Measurements from ENCODE around the gene SESN2. TPM values are rescaled to one million over a fixed set of nuclear protein-coding genes. Genes with fewer than 3 reads are reported as not detected.

The SESN2 gene
- total and polyA plus RNA-seq, 2 experiments from 2014 or later = 40.2 to 50.7 TPM

- 88% methylated on average over 7 of the region's 7 CpGs for WGBS (ENCODE audit: low lambda C conversion rate, missing lambda C conversion rate)
- no peak overlapping the region for H2AFZ ChIP-seq
- TF ChIP-seq EZH2phosphoT487 (IDR thresholded peaks at IDR 0.05; ENCODE audit: low read depth, severe bottlenecking, unreplicated experiment) = no peak
- TF ChIP-seq CTCF (IDR thresholded peaks at IDR 0.05; ENCODE audit: poor library complexity) = no peak
- TF ChIP-seq EZH2 (IDR thresholded peaks at IDR 0.05; ENCODE audit: borderline replicate concordance) = no peak
- H3K9me2 ChIP-seq (replicated peaks; ENCODE audit: insufficient read depth) = no peaks in the 10 kb centered on the region
- no peak overlapping the region for H3K4me3 ChIP-seq
- no peaks in the 10 kb centered on the region for H3K79me2 ChIP-seq
- DNase-seq (ENCODE audit: low spot score) = no peak
- H4K20me1 ChIP-seq (ENCODE audit: insufficient read depth, poor library complexity, severe bottlenecking) = no peaks in the 10 kb centered on the region
- H3K36me3 ChIP-seq (replicated peaks; ENCODE audit: insufficient read depth, low read depth) = no peaks in the 10 kb centered on the region
- no peak overlapping the region for H3K27ac ChIP-seq
- H3K4me1 ChIP-seq (ENCODE audit: insufficient read depth) = peaks cover 8% of the 10 kb centered on the region
- H3K9me3 ChIP-seq (ENCODE audit: low read depth) = no peaks in the 10 kb centered on the region
- H3K4me2 ChIP-seq = no peak overlapping the region
- no peaks in the 10 kb centered on the region for H3K27me3 ChIP-seq
Observed at GRCh38 chr1:28317014-28317413, 57.7 kb downstream of the SESN2 start.

GRCh38 chr1:28322194-28322593 is 62.9 kb downstream of the SESN2 start:
- no peaks in the 10 kb centered on the region for H3K9me2 ChIP-seq (replicated peaks; ENCODE audit: insufficient read depth)
- no peaks in the 10 kb centered on the region for H3K36me3 ChIP-seq (replicated peaks; ENCODE audit: insufficient read depth, low read depth)
- DNase-seq (ENCODE audit: low spot score) = peak; percentile 81
- no peaks in the 10 kb centered on the region for H4K20me1 ChIP-seq (ENCODE audit: insufficient read depth, poor library complexity, severe bottlenecking)
- no peak overlapping the region for H3K4me2 ChIP-seq
- TF ChIP-seq EZH2phosphoT487 (IDR thresholded peaks at IDR 0.05; ENCODE audit: low read depth, severe bottlenecking, unreplicated experiment) (no peak), EZH2 (IDR thresholded peaks at IDR 0.05; ENCODE audit: borderline replicate concordance) (no peak), CTCF (IDR thresholded peaks at IDR 0.05; ENCODE audit: poor library complexity) (no peak)
- WGBS (ENCODE audit: low lambda C conversion rate, missing lambda C conversion rate) = 46% methylated on average over 3 of the region's 3 CpGs
- H2AFZ ChIP-seq = no peak overlapping the region
- no peaks in the 10 kb centered on the region for H3K79me2 ChIP-seq
- H3K4me1 ChIP-seq (ENCODE audit: insufficient read depth) = peaks cover 13% of the 10 kb centered on the region
- H3K27me3 ChIP-seq = no peaks in the 10 kb centered on the region
- H3K4me3 ChIP-seq = no peak overlapping the region
- H3K9me3 ChIP-seq (ENCODE audit: low read depth) = no peaks in the 10 kb centered on the region
- H3K27ac ChIP-seq = peak overlapping the region; percentile 66

- Histone ChIP-seq H2AFZ (no peak overlapping the region), H3K4me3 (no peak overlapping the region), H3K4me1 (ENCODE audit: insufficient read depth) (peaks cover 13% of the 10 kb centered on the region), H3K9me3 (ENCODE audit: low read depth) (no peaks in the 10 kb centered on the region), H3K4me2 (peak overlapping the region; percentile 21), H3K36me3 (replicated peaks; ENCODE audit: insufficient read depth, low read depth) (no peaks in the 10 kb centered on the region), H3K27me3 (no peaks in the 10 kb centered on the region), H3K9me2 (replicated peaks; ENCODE audit: insufficient read depth) (no peaks in the 10 kb centered on the region), H4K20me1 (ENCODE audit: insufficient read depth, poor library complexity, severe bottlenecking) (no peaks in the 10 kb centered on the region), H3K27ac (peak overlapping the region; percentile 67), H3K79me2 (peaks cover 2% of the 10 kb centered on the region)
- WGBS (ENCODE audit: low lambda C conversion rate, missing lambda C conversion rate) = 34% methylated on average over 3 of the region's 3 CpGs
- DNase-seq (ENCODE audit: low spot score) = no peak
- TF ChIP-seq CTCF (IDR thresholded peaks at IDR 0.05; ENCODE audit: poor library complexity) (no peak), EZH2 (IDR thresholded peaks at IDR 0.05; ENCODE audit: borderline replicate concordance) (no peak), EZH2phosphoT487 (IDR thresholded peaks at IDR 0.05; ENCODE audit: low read depth, severe bottlenecking, unreplicated experiment) (no peak)
Observed at GRCh38 chr1:28323720-28324119, 64.4 kb downstream of the SESN2 start.

- Histone ChIP-seq H2AFZ (no peak overlapping the region), H3K4me2 (no peak overlapping the region), H4K20me1 (ENCODE audit: insufficient read depth, poor library complexity, severe bottlenecking) (no peaks in the 10 kb centered on the region), H3K27ac (peak overlapping the region; percentile 86), H3K27me3 (no peaks in the 10 kb centered on the region), H3K4me3 (no peak overlapping the region), H3K9me3 (ENCODE audit: low read depth) (no peaks in the 10 kb centered on the region), H3K4me1 (ENCODE audit: insufficient read depth) (peaks cover 21% of the 10 kb centered on the region), H3K36me3 (replicated peaks; ENCODE audit: insufficient read depth, low read depth) (no peaks in the 10 kb centered on the region), H3K9me2 (replicated peaks; ENCODE audit: insufficient read depth) (no peaks in the 10 kb centered on the region), H3K79me2 (peaks cover 18% of the 10 kb centered on the region)
- DNase-seq (ENCODE audit: low spot score) = no peak
- TF ChIP-seq CTCF (IDR thresholded peaks at IDR 0.05; ENCODE audit: poor library complexity) (no peak), EZH2 (IDR thresholded peaks at IDR 0.05; ENCODE audit: borderline replicate concordance) (no peak), EZH2phosphoT487 (IDR thresholded peaks at IDR 0.05; ENCODE audit: low read depth, severe bottlenecking, unreplicated experiment) (no peak)
Observed at GRCh38 chr1:28326515-28326914, 67.2 kb downstream of the SESN2 start.
